Endothelial cell of umbilical vein (primary cell): ENCODE measurements around the gene PCDHB9. TPM values are rescaled to one million over a fixed set of nuclear protein-coding genes. Genes with fewer than 3 reads are reported as not detected.

Experiments used
- BruUV-seq: library from RNA; stranded (reverse); fragments of 400-500 nt; replicated peaks from 2 replicates; lab custom pipeline; 2021; lab: Mats Ljungman, UMichigan
- CTCF ChIA-PET: fragments of 300-600, 350-600 bp; sonication (Branson Sonifier 250); formaldehyde crosslinking; loops from one replicate; lab custom pipeline; 2021; ENCODE audit warnings: antibody characterized with exemption, inconsistent platforms; lab: Charles Lee
- POLR2A ChIA-PET: fragments of 300-600, 350-600 bp; sonication (Branson Sonifier 250); formaldehyde crosslinking; loops from one replicate; lab custom pipeline; 2021; ENCODE audit warnings: antibody characterized with exemption, inconsistent platforms; lab: Charles Lee
- DNase-seq: peaks from one replicate; pipeline ENCODE4 v3.0.0-alpha.2; 2011; ENCODE audit warnings: low read depth, low spot score
- FAIRE-seq: peaks from 2 replicates; lab custom pipeline; 2011; peaks lifted over from hg19 to GRCh38; lab: Jason Lieb, UNC
- H2AFZ ChIP-seq: 2 replicates; pipeline ENCODE4 v1.6.0; 2012; ENCODE audit warnings: low read depth, low read length, control low read depth, inconsistent platforms
- H3K27ac ChIP-seq: 2 replicates; pipeline ENCODE4 v1.5.1; 2011; ENCODE audit warnings: low read depth, mild to moderate bottlenecking, control low read depth, low read length, moderate library complexity; ENCODE audit not compliant: insufficient read depth
- H3K27me3 ChIP-seq, 2 experiments: 2 replicates each; pipeline versions ENCODE4 v1.6.0 to v1.6.1; 2011; ENCODE audit warnings: low read length in 2 of 2, mixed read lengths in 1 of 2; ENCODE audit not compliant: control insufficient read depth in 2 of 2, insufficient read depth in 2 of 2
- H3K36me3 ChIP-seq, 2 experiments: 2 replicates in 1 of 2; 3 replicates in 1 of 2; pipeline ENCODE4 v1.5.1; 2011; ENCODE audit warnings: low read length in 2 of 2, mild to moderate bottlenecking in 1 of 2, moderate library complexity in 1 of 2; ENCODE audit not compliant: control insufficient read depth in 2 of 2, insufficient read depth in 2 of 2; ENCODE audit errors: extremely low read depth in 1 of 2
- H3K4me1 ChIP-seq: 3 replicates; pipeline ENCODE4 v1.5.1; 2011; ENCODE audit warnings: mild to moderate bottlenecking, low read length; ENCODE audit not compliant: control insufficient read depth, insufficient read depth; ENCODE audit errors: extremely low read depth
- H3K4me2 ChIP-seq: 2 replicates; pipeline ENCODE4 v1.6.1; 2011; ENCODE audit warnings: low read length, control low read depth, mixed read lengths; ENCODE audit not compliant: insufficient read depth
- H3K4me3 ChIP-seq, 3 experiments: fragments of 200-600 bp in 1 of 3; sonication (generic), shearing (Covaris generic) in 1 of 3; replicated peaks in 1 of 3; 2 replicates each; pipeline ENCODE4 v1.5.1; 2011 to 2016; ENCODE audit warnings: control low read depth in 3 of 3, low read length in 3 of 3, mild to moderate bottlenecking in 2 of 3, inconsistent platforms in 1 of 3, low read depth in 1 of 3, moderate library complexity in 1 of 3; ENCODE audit not compliant: insufficient read depth in 1 of 3
- H3K79me2 ChIP-seq: 2 replicates; pipeline ENCODE4 v1.6.0; 2012; ENCODE audit warnings: low read length, inconsistent platforms; ENCODE audit not compliant: control insufficient read depth, insufficient read depth
- H3K9ac ChIP-seq: replicated peaks from 2 replicates; pipeline ENCODE3; 2011; ENCODE audit warnings: low read length, control low read depth; ENCODE audit not compliant: insufficient read depth; ENCODE audit errors: extremely low read depth
- H3K9me1 ChIP-seq: replicated peaks from 3 replicates; pipeline ENCODE4 v1.6.0; 2011; ENCODE audit warnings: mild to moderate bottlenecking, low read length; ENCODE audit not compliant: control insufficient read depth, insufficient read depth; ENCODE audit errors: extremely low read depth
- H3K9me3 ChIP-seq: replicated peaks from 2 replicates; pipeline ENCODE4 v1.5.1; 2012; ENCODE audit warnings: low read length, inconsistent platforms; ENCODE audit not compliant: control insufficient read depth, insufficient read depth
- H4K20me1 ChIP-seq: replicated peaks from 2 replicates; pipeline ENCODE3; 2011; ENCODE audit warnings: mild to moderate bottlenecking, low read length; ENCODE audit not compliant: control insufficient read depth, insufficient read depth; ENCODE audit errors: extremely low read depth
- CTCF ChIP-seq, 2 donors: IDR thresholded peaks; 1 replicate in 1 of 2; 2 replicates in 1 of 2; pipeline ENCODE4 v1.5.1; 2011; ENCODE audit warnings: low read length in 2 of 2, mild to moderate bottlenecking in 2 of 2, moderate library complexity in 2 of 2, control low read depth in 1 of 2, inconsistent platforms in 1 of 2, low read depth in 1 of 2; ENCODE audit not compliant: insufficient read depth in 1 of 2; ENCODE audit errors: extremely low read depth in 1 of 2
- EZH2 ChIP-seq: IDR thresholded peaks from 2 replicates; pipeline ENCODE4 v1.6.1; 2012; ENCODE audit warnings: borderline replicate concordance, low read depth, mild to moderate bottlenecking, moderate library complexity, low read length, inconsistent platforms; ENCODE audit not compliant: severe bottlenecking
- FOS ChIP-seq: IDR thresholded peaks from 2 replicates; pipeline ENCODE4 v1.6.1; 2011; ENCODE audit warnings: mild to moderate bottlenecking, low read length, moderate library complexity, borderline replicate concordance; ENCODE audit not compliant: insufficient read depth
- GATA2 ChIP-seq: IDR thresholded peaks from 2 replicates; pipeline ENCODE4 v1.7.0; 2011; ENCODE audit warnings: low read depth, mild to moderate bottlenecking, moderate library complexity, mixed read lengths, low read length; ENCODE audit not compliant: insufficient read length, insufficient read depth
- JUN ChIP-seq: IDR thresholded peaks from 2 replicates; pipeline ENCODE4 v1.6.1; 2011; ENCODE audit warnings: borderline replicate concordance, low read depth; ENCODE audit not compliant: insufficient read length, insufficient read depth
- MAX ChIP-seq: IDR thresholded peaks from 2 replicates; pipeline ENCODE4 v1.6.1; 2011; ENCODE audit not compliant: insufficient read depth, insufficient read length
- MYC ChIP-seq: IDR thresholded peaks from one replicate; pipeline ENCODE4 v1.6.1; 2011; ENCODE audit warnings: mild to moderate bottlenecking, low read depth, low read length
- POLR2A ChIP-seq: IDR thresholded peaks from 2 replicates; pipeline ENCODE4 v1.6.1; 2012; ENCODE audit warnings: low read depth, mild to moderate bottlenecking, control low read depth, low read length
- POLR2AphosphoS5 ChIP-seq: IDR thresholded peaks from 2 replicates; pipeline ENCODE4 v1.6.1; 2012; ENCODE audit warnings: low read depth, mild to moderate bottlenecking, control low read depth, low read length, moderate library complexity; ENCODE audit not compliant: insufficient read depth
- dilution Hi-C: fragments of 300-500 bp; cut with MboI; formaldehyde crosslinking; loops from one replicate; pipeline ENCODE4 v1.15.0; 2019; ENCODE audit warnings: low sequenced_read_pairs; ENCODE audit not compliant: extremely low pct_ligation_motif_present
- intact Hi-C: fragments of 100-400 bp; cut with micrococcal nuclease; formaldehyde crosslinking; loops from one replicate; pipeline ENCODE4 v1.10.0; 2022
- polyA plus RNA-seq, 4 experiments: library from polyadenylated mRNA; depleted of rRNA in 3 of 4; stranded (reverse) in 3 of 4; unstranded in 1 of 4; fragments of >200 nt; gene quantifications; 2 replicates each; pipeline versions ENCODE4 v1.2.1 to v1.2.3, GENCODE V29; 2011 to 2012; ENCODE audit warnings: missing spikeins in 1 of 4
- total RNA-seq: library from RNA; stranded (reverse); gene quantifications from 2 replicates; pipeline ENCODE4 v1.2.3, GENCODE V29; 2021

Gene PCDHB9
- total and polyA plus RNA-seq, 2 donors (not counting 3 experiments of a cell fraction or from before 2014, with no cell fraction given) = 0.14 to 0.20 TPM

DNA sequence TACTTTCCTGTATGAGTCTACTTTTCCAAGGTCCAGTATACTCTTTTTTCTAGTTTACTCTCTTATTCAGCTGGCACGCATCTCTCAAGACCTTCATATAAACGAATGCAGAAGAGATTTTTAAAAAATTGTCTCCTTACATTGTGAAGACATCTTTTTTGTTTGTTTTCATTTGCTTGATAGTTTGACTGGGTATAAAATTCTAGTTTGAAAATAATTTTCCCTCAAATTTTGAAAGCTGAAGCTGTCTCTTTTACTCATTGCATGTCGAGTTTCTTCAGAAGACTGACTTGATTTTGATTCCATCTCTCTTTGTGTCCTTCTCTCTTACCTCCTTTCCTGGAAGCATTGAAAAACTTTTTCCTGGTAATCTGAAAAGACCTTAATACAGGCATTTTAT, 9.4 kb downstream of the PCDHB9 start:
- POLR2A ChIA-PET = no interaction called here
- CTCF ChIA-PET = interaction anchor here (2.2 kb wide), 1 partner anchor 368 kb away, joined by 7 read pairs; no protein-coding TSS in a partner anchor
- Histone ChIP-seq H3K79me2 (no peaks in the 10 kb centered on the region), H2AFZ (no peak overlapping the region), H3K4me3 (no peak overlapping the region), H3K9ac (no peak overlapping the region), H3K27me3 (no peaks in the 10 kb centered on the region), H3K9me1 (no peaks in the 10 kb centered on the region), H3K36me3 (no peaks in the 10 kb centered on the region), H3K9me3 (no peaks in the 10 kb centered on the region), H3K4me2 (no peak overlapping the region), H4K20me1 (no peaks in the 10 kb centered on the region), H3K4me1 (no peaks in the 10 kb centered on the region), H3K27ac (no peak overlapping the region)
- FAIRE-seq (peak; percentile 18), DNase-seq (no peak)
- intact Hi-C loops = no loop called here
- no TSS peak for BruUV-seq
- dilution Hi-C loops = no loop called here
- TF ChIP-seq CTCF (IDR thresholded peaks at IDR 0.05; ENCODE audit: extremely low read depth in 1 of 2, insufficient read depth in 1 of 2, low read depth in 1 of 2, low read length in 2 of 2) = no peak
- TF ChIP-seq MAX = no peak
- TF ChIP-seq GATA2 = no peak
- TF ChIP-seq POLR2A = no peak
- TF ChIP-seq JUN = no peak
- TF ChIP-seq POLR2AphosphoS5 = no peak
- no peak for TF ChIP-seq FOS
- TF ChIP-seq EZH2 = no peak
- TF ChIP-seq MYC = no peak
